HG02763 (cell line): Measurements from ENCODE around the gene CFAP74.
A peak's percentile ranks its signal among the peaks of the same experiment; 100 is the strongest.

ENCODE experiments used
- ATAC-seq: cut with Tn5 transposase; IDR thresholded peaks from one replicate; pipeline ENCODE4 v1.9.1; 2021; ENCODE audit warnings: mild to moderate bottlenecking, moderate library complexity; ENCODE audit not compliant: unreplicated experiment

The CFAP74 gene

GRCh38 chr1:2003541-2004131 is at the start of gene CFAP74:
Gene CFAP74, minus strand, starts transcription at chr1:2003786. Its CDS starts 12,830 bp downstream, at chr1:1990956.
- ATAC-seq, result no peak

GRCh38 chr1:2053217-2053616 is 49.6 kb upstream of the CFAP74 start:
- no peak for ATAC-seq

GRCh38 chr1:2052756-2053155 is 49.2 kb upstream of the CFAP74 start:
- ATAC-seq, result no peak

- no peak for ATAC-seq
Measured at GRCh38 chr1:2052054-2052679, 48.6 kb upstream of the CFAP74 start.

- no peak for ATAC-seq
Measured at GRCh38 chr1:2050793-2051682, 47.5 kb upstream of the CFAP74 start.

- ATAC-seq, result no peak
Measured at GRCh38 chr1:2050461-2050792, 46.8 kb upstream of the CFAP74 start.

GRCh38 chr1:2049718-2050431 is 46.3 kb upstream of the CFAP74 start, which contains the start of gene PRKCZ:
Gene PRKCZ, plus strand, starts transcription at chr1:2050411. Its CDS starts 220 bp downstream, at chr1:2050631.
- ATAC-seq, result peak; percentile 66

- ATAC-seq, result no peak
Measured at GRCh38 chr1:2049225-2049717, 45.7 kb upstream of the CFAP74 start.

GRCh38 chr1:2047749-2048729 is 44.5 kb upstream of the CFAP74 start:
- no peak for ATAC-seq

- no peak for ATAC-seq
Measured at GRCh38 chr1:2046953-2047748, 43.6 kb upstream of the CFAP74 start.

- no peak for ATAC-seq
Measured at GRCh38 chr1:2046174-2046917, 42.8 kb upstream of the CFAP74 start.

GRCh38 chr1:2045468-2046173 is 42.0 kb upstream of the CFAP74 start:
- ATAC-seq, result no peak

GRCh38 chr1:2044510-2045319 is 41.1 kb upstream of the CFAP74 start:
- ATAC-seq, result no peak

- no peak for ATAC-seq
Measured at GRCh38 chr1:2043886-2044285, 40.3 kb upstream of the CFAP74 start.

- ATAC-seq, result no peak
Measured at GRCh38 chr1:2042830-2043773, 39.5 kb upstream of the CFAP74 start.

- no peak for ATAC-seq
Measured at GRCh38 chr1:2041887-2042286, 38.3 kb upstream of the CFAP74 start.
